Subcutaneous abdominal adipose tissue (tissue), 5 donors: ENCODE results near the gene NLRP7.
"Not testable (repeated sequence)": the region's sequence is repeated elsewhere in the genome, so short reads cannot be mapped to it uniquely, and the experiment has no call there.

Experiments used
- H3K27ac ChIP-seq: one replicate; pipeline ENCODE4 v1.7.0; 2013; ENCODE audit warnings: low read depth, mild to moderate bottlenecking, inconsistent platforms, low read length, moderate library complexity
- H3K27me3 ChIP-seq, 5 donors: one replicate each; pipeline ENCODE4 v1.7.0; 2013; ENCODE audit warnings: low read length in 5 of 5, inconsistent platforms in 1 of 5; ENCODE audit not compliant: control insufficient read depth in 5 of 5, insufficient read depth in 4 of 5
- H3K36me3 ChIP-seq, 5 donors: one replicate each; pipeline ENCODE4 v1.7.0; 2013; ENCODE audit warnings: low read length in 5 of 5; ENCODE audit not compliant: control insufficient read depth in 5 of 5, insufficient read depth in 5 of 5
- H3K4me1 ChIP-seq, 5 donors: one replicate each; pipeline ENCODE4 v1.7.0; 2013; ENCODE audit warnings: low read length in 5 of 5, mild to moderate bottlenecking in 3 of 5, moderate library complexity in 1 of 5; ENCODE audit not compliant: control insufficient read depth in 5 of 5, insufficient read depth in 5 of 5
- H3K4me3 ChIP-seq, 5 donors: one replicate each; pipeline ENCODE4 v1.7.0; 2013; ENCODE audit warnings: low read length in 5 of 5, low read depth in 1 of 5
- H3K9ac ChIP-seq, 5 donors: one replicate each; pipeline ENCODE4 v1.7.0; 2013; ENCODE audit warnings: low read length in 5 of 5, mild to moderate bottlenecking in 4 of 5, moderate library complexity in 3 of 5
- H3K9me3 ChIP-seq, 5 donors: one replicate each; pipeline ENCODE4 v1.7.0; 2013; ENCODE audit warnings: low read length in 5 of 5; ENCODE audit not compliant: control insufficient read depth in 5 of 5
- donor health status: healthy.
- donor health status: healthy.
- donor health status: healthy.
- donor health status: healthy.
- donor health status: healthy.

NLRP7 gene

DNA sequence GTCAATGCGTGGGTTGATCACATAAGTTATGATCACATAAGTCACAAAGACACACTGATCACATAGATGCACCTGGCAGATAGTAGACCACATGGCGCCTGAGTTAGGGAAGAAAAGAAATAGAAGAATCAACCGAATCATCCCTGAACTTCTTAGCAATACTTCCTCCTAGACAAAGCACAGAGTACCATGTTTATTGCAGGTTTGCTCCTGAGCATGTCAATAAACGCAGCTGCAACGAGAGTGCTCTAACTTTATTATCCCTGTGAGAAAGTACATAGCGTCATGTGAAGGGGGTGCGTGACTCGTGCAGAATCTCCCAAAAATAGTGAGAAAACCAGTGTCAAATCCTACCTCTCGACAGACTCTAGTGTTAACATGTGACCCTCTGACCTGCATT lies 24.1 kb downstream of the NLRP7 start:
- Histone ChIP-seq H3K4me1 (no peaks in the 10 kb centered on the region), H3K36me3 (no peaks in the 10 kb centered on the region), H3K9me3 (peaks cover 0 to 10% (median 8%) of the 10 kb centered on the region in 5 donors), H3K9ac (peak overlapping the region in 1 of 5 donors; percentile 12), H3K27me3 (peaks cover 2 to 13% (median 8%) of the 10 kb centered on the region in 5 donors), H3K4me3 (no peak overlapping the region), H3K27ac (no peak overlapping the region)

DNA sequence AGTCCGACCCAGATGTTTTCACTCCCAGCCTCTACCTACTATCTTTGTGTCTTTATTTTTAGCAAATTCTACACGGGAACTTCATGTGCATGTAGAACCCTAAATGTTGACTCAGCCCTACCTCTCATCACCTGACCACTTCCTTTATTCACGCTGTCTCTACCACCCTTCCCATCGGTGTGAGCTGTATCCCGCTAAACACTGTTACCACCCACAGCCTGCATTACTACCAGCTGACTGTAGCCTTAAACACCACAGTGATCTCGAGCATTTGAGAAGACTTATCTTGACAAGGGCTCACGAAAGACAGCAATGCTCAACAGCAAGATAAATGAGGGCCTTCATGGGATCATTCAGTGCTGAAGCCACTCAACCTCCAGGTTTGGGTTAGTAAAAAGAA lies 26.2 kb downstream of the NLRP7 start:
- no peaks in the 10 kb centered on the region for H3K9me3 ChIP-seq
- H3K4me3 ChIP-seq, result no peak overlapping the region
- peaks cover 2 to 13% (median 9%) of the 10 kb centered on the region in 5 donors for H3K27me3 ChIP-seq
- no peaks in the 10 kb centered on the region for H3K36me3 ChIP-seq
- no peak overlapping the region for H3K27ac ChIP-seq
- peaks cover 0 to 4% (median 0%) of the 10 kb centered on the region in 5 donors for H3K4me1 ChIP-seq
- no peak overlapping the region for H3K9ac ChIP-seq

DNA sequence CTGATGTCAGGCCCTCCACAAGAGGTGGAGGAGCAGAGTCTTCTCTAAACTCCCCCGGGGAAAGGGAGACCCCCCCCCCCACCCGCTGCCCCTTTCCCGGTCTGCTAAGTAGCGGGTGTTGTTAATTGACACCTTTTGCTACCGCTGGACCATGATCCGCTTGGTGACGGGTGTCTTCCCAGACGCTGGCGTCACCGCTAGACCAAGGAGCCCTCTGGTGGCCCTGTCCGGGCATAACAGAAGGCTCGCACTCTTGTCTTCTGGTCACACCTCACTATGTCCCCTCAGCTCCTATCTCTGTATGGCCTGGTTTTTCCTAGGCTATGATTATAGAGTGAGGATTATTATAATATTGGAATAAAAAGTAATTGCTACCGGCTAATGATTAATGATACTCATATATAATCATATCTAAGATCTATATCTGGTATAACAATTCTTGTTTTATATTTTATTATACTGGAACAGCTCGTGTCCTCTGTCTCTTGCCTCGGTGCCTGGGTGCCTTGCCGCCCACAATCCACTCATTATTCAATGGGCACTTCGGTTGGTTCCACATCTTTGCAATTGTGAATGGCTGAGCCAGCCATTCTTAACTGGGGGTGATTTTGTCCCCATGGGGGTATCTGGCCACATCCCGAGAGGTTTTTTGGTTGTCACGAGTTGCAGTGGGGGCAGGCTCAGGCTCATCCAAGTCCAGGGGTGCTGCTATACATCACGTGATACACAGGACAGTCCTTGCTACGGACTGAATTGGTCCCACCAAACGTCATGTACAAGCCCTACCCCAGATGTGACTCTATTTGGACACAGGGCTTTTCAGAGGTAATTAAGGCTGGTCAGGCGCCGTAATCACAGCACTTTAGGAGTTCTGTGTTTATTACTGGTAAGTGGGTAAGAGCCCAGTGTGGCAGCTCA lies 27.4 kb downstream of the NLRP7 start:
- not testable (repeated sequence) for H3K36me3 ChIP-seq, H3K4me1 ChIP-seq, H3K9me3 ChIP-seq, H3K27ac ChIP-seq, H3K9ac ChIP-seq, H3K4me3 ChIP-seq
- H3K27me3 ChIP-seq, result peaks cover 2 to 14% (median 9%) of the 10 kb centered on the region in 5 donors

DNA sequence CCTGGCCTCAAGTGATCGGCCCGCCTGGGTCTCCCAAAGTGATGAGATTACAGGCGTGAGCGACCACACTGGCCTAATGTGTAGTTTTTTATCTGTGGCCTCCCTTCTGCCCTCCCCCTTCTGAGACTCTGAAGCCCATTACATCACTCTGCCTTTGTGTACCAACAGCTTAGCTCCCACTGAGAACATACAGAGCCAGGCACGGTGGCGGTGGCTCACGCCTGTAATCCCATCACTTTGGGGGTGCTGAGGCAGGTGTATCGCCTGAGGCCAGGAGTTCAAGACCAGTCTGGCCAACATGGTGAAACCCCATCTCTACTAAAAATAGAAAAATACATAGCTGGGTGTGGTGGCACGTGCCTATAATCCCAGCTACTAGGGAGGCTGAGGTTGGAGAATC lies 28.8 kb downstream of the NLRP7 start:
- Histone ChIP-seq H3K27ac (no peak overlapping the region), H3K4me3 (no peak overlapping the region), H3K9ac (no peak overlapping the region), H3K4me1 (peaks cover 0 to 4% (median 0%) of the 10 kb centered on the region in 5 donors), H3K36me3 (no peaks in the 10 kb centered on the region), H3K27me3 (peaks cover 2 to 16% (median 9%) of the 10 kb centered on the region in 5 donors), H3K9me3 (no peaks in the 10 kb centered on the region)

DNA sequence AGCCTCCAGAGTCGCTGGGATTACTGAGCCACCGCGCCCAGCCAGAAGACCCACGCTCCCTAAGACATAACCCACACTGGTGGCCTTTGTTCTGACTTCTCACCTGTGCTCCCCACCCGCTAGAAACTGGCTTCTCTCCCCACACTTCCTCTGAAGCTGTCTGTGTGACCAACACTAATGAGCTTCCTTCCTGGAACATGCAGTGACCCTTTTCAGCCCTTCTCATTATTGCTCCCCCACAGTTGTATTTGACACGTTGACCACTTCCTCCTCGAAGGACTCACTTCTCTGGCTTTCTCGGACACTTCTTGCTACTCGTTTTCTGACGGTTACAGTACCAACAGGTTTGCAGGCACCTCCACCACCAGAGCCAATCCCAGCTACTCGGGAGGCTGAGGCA lies 30.5 kb downstream of the NLRP7 start:
- H3K4me3 ChIP-seq, result no peak overlapping the region
- no peak overlapping the region for H3K27ac ChIP-seq

DNA sequence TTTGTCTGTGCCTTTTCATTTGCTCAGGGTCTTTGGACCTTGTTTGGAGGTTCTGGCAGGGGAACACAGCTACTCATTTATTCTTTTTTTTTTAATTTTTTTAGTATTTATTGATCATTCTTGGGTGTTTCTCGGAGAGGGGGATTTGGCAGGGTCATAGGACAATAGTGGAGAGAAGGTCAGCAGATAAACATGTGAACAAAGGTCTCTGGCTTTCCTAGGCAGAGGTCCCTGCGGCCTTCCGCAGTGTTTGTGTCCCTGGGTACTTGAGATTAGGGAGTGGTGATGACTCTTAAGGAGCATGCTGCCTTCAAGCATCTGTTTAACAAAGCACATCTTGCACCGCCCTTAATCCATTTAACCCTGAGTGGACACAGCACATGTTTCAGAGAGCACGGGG lies 39.4 kb downstream of the NLRP7 start:
- H3K4me3 ChIP-seq, H3K27ac ChIP-seq, H3K4me1 ChIP-seq, H3K36me3 ChIP-seq, H3K9me3 ChIP-seq, H3K9ac ChIP-seq: not testable (repeated sequence)
- H3K27me3 ChIP-seq, result peaks cover 4 to 12% (median 8%) of the 10 kb centered on the region in 5 donors

More for the DNA sequence above, 30.5 kb downstream of the NLRP7 start:
- no peak overlapping the region for H3K9ac ChIP-seq
- no peaks in the 10 kb centered on the region for H3K9me3 ChIP-seq
- H3K4me1 ChIP-seq, result peaks cover 0 to 4% (median 0%) of the 10 kb centered on the region in 5 donors
- no peaks in the 10 kb centered on the region for H3K36me3 ChIP-seq
- peaks cover 0 to 13% (median 7%) of the 10 kb centered on the region in 5 donors for H3K27me3 ChIP-seq

DNA sequence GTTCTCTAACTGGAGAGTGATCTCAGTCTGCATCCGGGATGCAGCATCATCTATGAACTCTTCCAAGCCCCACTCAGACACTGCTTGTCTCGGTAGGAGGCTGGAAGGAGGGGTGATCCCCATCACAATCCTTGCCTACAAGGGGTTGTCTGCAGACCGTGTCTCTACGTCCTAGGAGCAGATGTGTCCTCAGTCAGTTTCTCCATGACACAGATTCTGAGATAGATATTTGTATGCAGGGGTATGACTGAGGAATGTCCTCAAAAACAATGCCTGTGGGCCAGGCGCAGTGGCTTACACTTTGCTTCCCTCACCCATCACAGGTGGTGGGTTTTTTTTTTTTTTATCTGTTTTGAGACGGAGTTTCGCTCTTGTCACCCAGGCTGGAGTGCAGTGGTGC lies 40.5 kb downstream of the NLRP7 start:
- Histone ChIP-seq H3K4me3 (no peak overlapping the region), H3K27ac (no peak overlapping the region), H3K36me3 (no peaks in the 10 kb centered on the region), H3K9ac (no peak overlapping the region), H3K4me1 (no peaks in the 10 kb centered on the region), H3K27me3 (peaks cover 4 to 12% (median 8%) of the 10 kb centered on the region in 5 donors), H3K9me3 (peaks cover 0 to 3% (median 0%) of the 10 kb centered on the region in 5 donors)

DNA sequence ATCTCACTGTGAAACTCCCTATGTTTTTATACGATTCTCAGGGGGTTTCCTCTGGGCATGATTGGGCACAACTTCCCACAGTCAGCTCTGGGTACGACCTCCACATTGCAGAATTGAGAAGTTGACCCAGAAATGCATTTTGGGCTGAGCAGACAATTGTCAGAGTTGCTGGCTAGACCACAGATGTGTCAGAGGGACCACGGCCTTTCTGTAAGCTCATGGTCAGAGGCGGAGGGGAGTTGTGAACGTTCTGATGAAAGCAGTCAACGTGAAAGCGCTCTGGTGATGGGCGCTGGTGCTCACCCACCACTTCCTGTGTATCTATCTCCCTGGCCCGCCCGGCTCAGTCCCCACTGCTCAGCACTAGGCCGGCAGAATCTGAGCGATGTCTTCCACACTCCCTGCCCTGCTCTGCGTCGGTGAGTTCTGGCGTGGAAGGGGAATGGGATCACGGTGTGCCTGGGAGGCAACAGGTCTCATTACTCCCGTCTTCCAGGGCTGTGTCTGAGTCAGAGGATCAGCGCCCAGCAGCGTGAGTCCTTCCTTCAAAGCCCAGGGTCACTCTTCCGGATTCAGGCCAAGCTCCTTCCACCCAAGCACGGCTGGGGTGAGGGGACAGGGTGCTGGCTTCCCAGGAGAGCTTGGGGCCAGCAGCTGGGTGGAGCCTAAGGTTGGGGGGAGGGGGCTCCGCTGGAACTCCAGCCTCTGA lies 41.4 kb downstream of the NLRP7 start, which contains the start of gene NCR1:
NCR1 (plus strand) TSS at position 346 of the 709 bp plus-strand sequence; CDS start at position 386, 40 bp downstream.
- no peak within 1 kb of the TSS for H3K27ac ChIP-seq
- H3K4me1 ChIP-seq, result no peaks in the 10 kb centered on the region
- peaks cover 0 to 3% (median 0%) of the 10 kb centered on the region in 5 donors for H3K9me3 ChIP-seq
- H3K36me3 ChIP-seq, result no peaks in the 10 kb centered on the region
- H3K9ac ChIP-seq, result no peak within 1 kb of the TSS
- peaks cover 4 to 12% (median 8%) of the 10 kb centered on the region in 5 donors for H3K27me3 ChIP-seq
- no peak within 1 kb of the TSS for H3K4me3 ChIP-seq

DNA sequence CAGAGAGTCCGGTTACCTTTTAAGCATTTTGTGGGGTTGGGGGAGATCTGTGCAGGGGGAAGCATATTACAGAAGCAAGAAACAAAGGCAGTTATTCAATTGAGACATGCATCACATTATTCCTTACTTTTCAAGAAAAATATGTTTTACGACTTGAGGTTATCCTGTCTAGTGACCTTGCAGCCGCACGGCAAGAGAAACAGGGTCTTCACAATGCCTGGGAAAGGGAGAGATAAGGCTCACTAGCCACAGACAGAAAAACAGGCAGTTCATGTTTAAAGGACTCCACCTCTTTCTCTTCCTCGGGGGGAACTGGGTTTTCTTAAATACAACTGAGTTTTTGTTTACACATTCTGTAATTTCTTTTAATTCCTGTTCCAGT lies 41.9 kb downstream of the NLRP7 start:
- no peak overlapping the region for H3K4me3 ChIP-seq
- H3K4me1 ChIP-seq, result no peaks in the 10 kb centered on the region
- H3K36me3 ChIP-seq, result no peaks in the 10 kb centered on the region
- no peak overlapping the region for H3K9ac ChIP-seq
- peaks cover 0 to 3% (median 0%) of the 10 kb centered on the region in 5 donors for H3K9me3 ChIP-seq
- H3K27me3 ChIP-seq, result peaks cover 4 to 12% (median 8%) of the 10 kb centered on the region in 5 donors
- H3K27ac ChIP-seq, result no peak overlapping the region

DNA sequence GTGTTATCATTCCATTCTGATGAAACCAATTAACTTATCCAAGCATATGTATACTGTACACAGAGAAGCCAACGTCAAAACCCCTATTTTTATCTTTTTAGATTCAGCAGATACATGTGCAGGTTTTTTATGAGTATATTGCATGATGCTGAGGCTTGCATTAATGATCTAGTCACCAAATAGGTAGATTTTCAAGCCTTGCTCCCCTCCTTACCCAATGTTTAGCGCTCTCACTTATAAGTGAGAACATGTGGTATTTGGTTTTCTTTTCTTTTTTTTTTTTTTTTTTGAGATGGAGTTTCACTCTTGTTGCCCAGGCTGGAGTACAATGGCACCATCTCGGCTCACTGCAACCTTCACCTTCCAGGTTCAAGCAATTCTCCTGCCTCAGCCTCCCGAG lies 43.1 kb downstream of the NLRP7 start:
- not testable (repeated sequence) for H3K9me3 ChIP-seq, H3K27ac ChIP-seq, H3K36me3 ChIP-seq, H3K4me1 ChIP-seq, H3K9ac ChIP-seq, H3K4me3 ChIP-seq
- H3K27me3 ChIP-seq, result peaks cover 4 to 12% (median 8%) of the 10 kb centered on the region in 5 donors
